T47D (cell line): Measurements from ENCODE around the gene PRDX3.
"Not testable (repeated sequence)": the region's sequence is repeated elsewhere in the genome, so short reads cannot be mapped to it uniquely, and the experiment has no call there.

ENCODE experiments used
- DNase-seq, 2 experiments: peaks; one replicate each; pipeline versions ENCODE4 v3.0.0 to v3.0.0-alpha.2; 2011 to 2012; ENCODE audit warnings: low read depth in 1 of 2, low spot score in 1 of 2
- JUND ChIP-seq: IDR thresholded peaks from 2 replicates; pipeline ENCODE4 v1.6.1; 2012; ENCODE audit warnings: low read depth
- in situ Hi-C: cut with HindIII; loops from 2 replicates; pipeline ENCODE4 v1.10.0; 2016; ENCODE audit warnings: low sequenced_read_pairs, low pct_unique_long_range_greater_than_20kb

Gene PRDX3

GRCh38 chr10:119167041-119167440 is 11.6 kb downstream of the PRDX3 start:
- no peak for TF ChIP-seq JUND
- in situ Hi-C loops: no loop called here
- DNase-seq: no peak

DNA sequence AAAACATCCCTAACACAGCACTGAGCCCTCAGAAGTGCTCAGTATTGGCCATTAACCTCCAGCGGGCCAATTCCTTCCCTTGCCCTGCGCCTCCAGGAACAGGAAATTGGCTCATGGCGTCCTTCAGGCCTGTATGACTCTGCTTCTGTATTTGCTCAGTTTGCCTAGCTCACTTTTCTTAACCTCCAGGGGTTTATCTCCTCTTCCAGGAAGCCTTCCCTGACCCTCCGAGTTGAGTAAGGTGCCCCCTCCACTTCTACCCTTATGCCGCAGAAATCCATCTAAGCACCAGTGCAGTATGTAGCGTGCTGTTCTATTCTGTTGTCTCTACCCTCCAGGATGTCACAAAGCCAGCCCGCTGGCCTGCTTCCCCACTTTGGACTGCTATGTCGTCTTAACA is 12.0 kb downstream of the PRDX3 start:
- in situ Hi-C loops: no loop called here
- no peak for DNase-seq
- no peak for TF ChIP-seq JUND

DNA sequence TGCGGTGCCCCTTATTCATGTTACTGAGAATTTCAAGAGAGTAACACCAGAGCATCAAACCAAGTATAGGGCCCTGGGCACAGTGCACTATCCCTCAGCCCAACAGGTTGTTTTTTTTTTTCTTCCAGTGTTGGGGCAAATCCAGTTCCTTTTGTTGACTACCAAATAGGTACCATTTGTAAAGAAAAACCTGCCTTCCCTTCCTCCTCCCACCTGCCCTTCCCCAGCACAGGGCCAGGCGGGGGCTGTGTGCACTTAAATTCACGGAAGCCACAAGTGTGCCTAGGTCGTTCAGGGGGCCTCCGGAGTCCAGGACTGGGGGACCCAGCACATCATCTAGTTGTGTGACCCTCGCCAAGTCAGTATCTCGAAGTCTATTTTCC is 12.5 kb downstream of the PRDX3 start:
- no peak for TF ChIP-seq JUND
- in situ Hi-C loops: no loop called here
- no peak for DNase-seq

DNA sequence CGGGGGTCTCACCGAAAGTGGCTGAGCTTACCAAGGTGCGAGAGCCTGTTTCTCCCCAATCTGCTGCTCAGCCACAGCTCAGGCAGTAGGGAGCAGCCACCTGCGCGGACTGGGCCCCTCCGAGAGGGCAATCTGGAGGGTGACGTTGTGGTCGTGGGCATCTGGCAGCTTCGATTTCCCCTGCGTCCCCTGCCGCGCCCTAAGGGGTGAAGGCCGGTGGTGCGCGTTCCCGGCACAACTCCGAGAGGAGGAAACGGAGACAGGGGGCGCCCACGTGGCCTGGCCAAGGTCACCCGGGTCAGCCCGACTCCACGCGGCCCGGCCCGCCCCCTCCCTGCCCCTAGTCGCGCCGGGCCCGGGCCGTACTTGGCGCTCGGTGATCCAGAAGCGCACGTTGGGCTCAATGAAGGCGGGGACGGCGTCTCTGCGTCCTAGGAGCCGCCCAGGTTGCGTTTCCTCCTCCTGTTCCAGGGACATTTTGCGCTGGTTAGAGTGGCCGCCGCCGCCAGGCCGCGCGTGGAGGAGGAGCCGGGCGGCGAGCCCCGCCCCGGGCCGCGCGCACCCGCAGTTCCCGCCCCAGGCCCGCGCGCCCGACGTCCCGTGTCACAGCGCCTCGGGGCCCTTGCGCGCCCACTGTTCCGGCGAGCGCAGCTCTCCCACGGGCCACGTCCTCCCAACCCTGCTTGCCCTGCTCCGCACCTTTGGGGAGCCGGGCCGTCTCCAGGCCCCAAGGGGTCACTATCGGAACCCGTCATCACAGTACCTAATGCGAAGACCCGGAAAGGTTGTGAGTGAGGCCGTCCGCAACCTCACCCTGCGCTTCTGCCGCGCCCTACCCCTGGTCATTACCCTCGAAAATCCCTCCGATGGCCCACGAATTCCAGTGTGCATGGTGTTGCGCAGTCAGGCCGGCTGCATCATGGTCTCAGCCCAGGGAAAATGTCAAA is 13.2 kb downstream of the PRDX3 start, which contains the start of gene SFXN4:
Gene SFXN4 (minus strand): TSS at position 544 of the 947 bp plus-strand sequence. CDS start 67 bp downstream, at position 477.
- in situ Hi-C loops: no loop called here
- TF ChIP-seq JUND: no peak
- peak; percentile 19 to 78 for DNase-seq

- DNase-seq: no peak
- in situ Hi-C loops: no loop called here
- no peak for TF ChIP-seq JUND
These were observed 16.0 kb downstream of the PRDX3 start for GRCh38 chr10:119162452-119163092.

GRCh38 chr10:119161680-119162451 is 16.7 kb downstream of the PRDX3 start:
- no peak for TF ChIP-seq JUND
- DNase-seq: no peak
- in situ Hi-C loops: no loop called here

DNA sequence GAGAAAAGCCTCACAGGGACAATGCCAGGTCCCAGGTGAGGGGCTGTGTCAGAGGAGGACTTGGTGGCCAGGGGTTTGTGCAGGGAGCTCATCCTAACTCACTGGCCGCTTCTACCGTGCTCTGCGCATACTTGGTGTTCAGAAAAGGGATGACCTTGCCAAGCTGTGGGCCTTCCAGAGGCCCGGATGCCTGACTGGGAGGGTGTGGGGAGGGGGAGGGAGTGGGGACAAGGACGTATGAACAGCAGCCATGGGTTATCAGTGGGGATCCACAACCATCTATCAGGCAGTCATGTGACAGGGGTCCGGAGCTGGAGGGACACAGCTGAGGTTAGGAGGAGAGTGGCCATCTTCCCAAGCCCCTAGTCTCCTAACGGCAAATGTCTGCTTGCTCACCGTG is 19.3 kb downstream of the PRDX3 start:
- in situ Hi-C loops: no loop called here
- no peak for TF ChIP-seq JUND

DNA sequence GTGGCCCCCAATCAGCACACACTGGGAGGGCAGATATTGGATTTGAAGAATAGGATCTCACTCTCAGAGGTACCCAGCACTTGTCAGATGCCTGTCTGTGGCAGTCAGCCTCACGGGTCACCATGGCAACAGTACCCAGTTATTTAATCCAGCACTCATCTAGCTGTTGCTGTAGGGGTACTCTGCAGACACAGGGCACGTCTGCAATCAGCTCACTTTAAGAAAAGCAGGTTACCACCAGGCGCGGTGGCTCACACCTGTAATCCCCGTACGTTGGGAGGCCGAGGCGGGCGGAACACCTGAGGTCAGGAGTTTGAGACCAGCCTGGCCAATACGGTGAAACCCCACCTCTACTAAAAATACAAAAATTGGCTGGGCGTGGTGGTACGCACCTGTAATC is 25.0 kb downstream of the PRDX3 start:
- no peak for DNase-seq
- in situ Hi-C loops: no loop called here

More for the DNA sequence above, 19.3 kb downstream of the PRDX3 start:
- DNase-seq: no peak

GRCh38 chr10:119153041-119153440 is 25.6 kb downstream of the PRDX3 start:
- DNase-seq: no peak
- in situ Hi-C loops: no loop called here
- TF ChIP-seq JUND: no peak

More for the DNA sequence above, 25.0 kb downstream of the PRDX3 start:
- TF ChIP-seq JUND: no peak

DNA sequence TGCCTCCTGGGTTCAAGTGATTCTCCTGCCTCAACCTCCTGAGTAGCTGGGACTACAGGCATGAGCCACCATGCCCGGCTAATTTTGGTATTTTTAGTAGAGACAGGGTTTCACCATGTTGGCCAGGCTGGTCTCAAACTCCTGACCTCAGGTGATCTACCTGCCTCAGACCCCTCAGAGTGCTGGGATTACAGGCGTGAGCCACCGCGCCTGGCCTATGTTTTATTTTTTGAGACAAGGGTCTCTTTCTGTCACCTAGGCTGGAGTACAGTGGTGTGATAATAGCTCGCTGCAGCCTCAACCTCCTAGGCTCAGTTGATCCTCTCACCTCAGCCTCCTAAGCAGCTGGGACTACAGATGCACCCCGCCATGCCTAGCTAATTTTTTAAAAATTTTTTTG is 27.0 kb downstream of the PRDX3 start:
- in situ Hi-C loops, DNase-seq: not testable (repeated sequence)

DNA sequence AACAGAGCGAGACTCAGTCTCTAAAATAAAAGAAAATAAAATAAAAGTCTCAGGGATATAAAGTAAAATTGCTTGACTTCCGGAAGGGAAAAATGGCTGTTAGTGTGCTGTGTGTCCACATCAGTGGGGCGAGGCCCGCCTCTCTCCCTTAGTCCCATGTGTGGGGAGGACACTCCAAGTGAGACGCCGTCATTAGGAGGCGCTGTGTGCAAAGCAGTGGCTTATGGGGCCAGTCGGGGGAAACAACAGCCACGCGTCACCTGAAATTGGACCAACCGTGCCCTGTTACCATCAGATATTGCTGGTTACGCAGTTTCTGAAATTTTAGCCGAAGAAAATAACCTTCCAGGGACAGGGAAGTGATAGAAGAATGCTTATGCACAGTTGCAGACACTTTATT is 28.9 kb downstream of the PRDX3 start:
- no peak for TF ChIP-seq JUND
- no peak for DNase-seq
- in situ Hi-C loops: no loop called here

DNA sequence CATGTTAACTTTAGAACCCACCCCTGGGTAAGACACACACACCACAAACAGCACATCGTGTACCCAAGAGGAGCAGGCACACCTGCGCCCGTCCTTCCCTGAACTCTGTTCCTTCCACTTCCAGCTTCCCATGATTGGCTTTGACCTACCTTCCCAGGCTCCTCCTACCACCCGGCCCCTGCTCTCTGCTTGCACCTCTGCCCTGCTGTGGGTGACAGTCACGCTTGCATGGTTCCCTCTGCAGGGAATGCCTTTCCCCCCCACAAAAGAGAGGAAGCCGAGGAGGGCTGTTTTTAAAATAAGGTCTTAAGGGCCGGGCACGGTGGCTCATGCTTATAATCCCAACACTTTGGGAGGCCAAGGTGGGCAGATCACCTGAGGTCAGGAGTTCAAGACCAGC is 29.5 kb downstream of the PRDX3 start:
- in situ Hi-C loops: no loop called here
- DNase-seq: no peak
- TF ChIP-seq JUND: no peak
